ENCODE results near the gene OGDH. TPM values are rescaled to one million over a fixed set of nuclear protein-coding genes. Genes with fewer than 3 reads are reported as not detected.

OGDH gene
- total RNA-seq, 1 donor from 2014 or later = 109 TPM

Other genes starting within 250 kb of the OGDH start
- gene NUDCD3, start 116.0 kb upstream of the OGDH start, total RNA-seq = 131 TPM
- gene NPC1L1, start 65.3 kb upstream of the OGDH start, total RNA-seq = 0.10 TPM
- gene DDX56, start 32.7 kb upstream of the OGDH start, total RNA-seq = 89.4 TPM
- gene TMED4, start 24.4 kb upstream of the OGDH start, total RNA-seq = 105 TPM
- gene ZMIZ2, start 142.2 kb downstream of the OGDH start, total RNA-seq = 116 TPM
- gene PPIA, start 190.1 kb downstream of the OGDH start, total RNA-seq = 1,153 TPM
- 104 TPM for gene H2AZ2, start 241.5 kb downstream of the OGDH start, total RNA-seq